ENCODE measurements around the gene ZNF823. TPM values are rescaled to one million over a fixed set of nuclear protein-coding genes. Genes with fewer than 3 reads are reported as not detected.

Gene ZNF823
- total RNA-seq, 2 donors from 2014 or later = 4.7 to 11.9 TPM

DNA sequence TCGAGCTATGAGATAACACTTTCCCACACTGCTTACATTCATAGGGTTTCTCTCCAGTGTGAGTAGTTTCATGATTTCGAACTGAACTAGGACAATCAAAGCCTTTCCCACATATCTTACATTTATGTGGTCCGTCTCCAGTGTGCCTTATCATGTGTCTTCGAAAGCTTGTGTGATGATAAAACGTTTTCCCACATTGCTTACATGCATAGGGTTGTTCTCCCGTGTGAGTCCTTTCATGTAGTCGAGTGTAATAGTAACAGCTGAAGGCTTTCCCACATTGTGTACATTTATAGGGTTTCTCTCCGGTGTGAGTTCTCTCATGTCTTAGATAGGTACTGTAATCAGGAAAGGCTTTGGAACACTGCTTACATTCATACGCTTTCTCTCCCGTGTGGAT, 16.3 kb downstream of the ZNF823 start:
- H3K27me3 ChIP-seq = no peaks in the 10 kb centered on the region
- H3K4me1 ChIP-seq = no peaks in the 10 kb centered on the region
- no peak for DNase-seq
- no peak overlapping the region for H3K27ac ChIP-seq
- peaks cover 0 to 12% (median 0%) of the 10 kb centered on the region in 3 donors for H3K9me3 ChIP-seq
- WGBS, 2 donors = 93% methylated on average over 10 of the region's 10 CpGs
- TF ChIP-seq, protein P1, sequence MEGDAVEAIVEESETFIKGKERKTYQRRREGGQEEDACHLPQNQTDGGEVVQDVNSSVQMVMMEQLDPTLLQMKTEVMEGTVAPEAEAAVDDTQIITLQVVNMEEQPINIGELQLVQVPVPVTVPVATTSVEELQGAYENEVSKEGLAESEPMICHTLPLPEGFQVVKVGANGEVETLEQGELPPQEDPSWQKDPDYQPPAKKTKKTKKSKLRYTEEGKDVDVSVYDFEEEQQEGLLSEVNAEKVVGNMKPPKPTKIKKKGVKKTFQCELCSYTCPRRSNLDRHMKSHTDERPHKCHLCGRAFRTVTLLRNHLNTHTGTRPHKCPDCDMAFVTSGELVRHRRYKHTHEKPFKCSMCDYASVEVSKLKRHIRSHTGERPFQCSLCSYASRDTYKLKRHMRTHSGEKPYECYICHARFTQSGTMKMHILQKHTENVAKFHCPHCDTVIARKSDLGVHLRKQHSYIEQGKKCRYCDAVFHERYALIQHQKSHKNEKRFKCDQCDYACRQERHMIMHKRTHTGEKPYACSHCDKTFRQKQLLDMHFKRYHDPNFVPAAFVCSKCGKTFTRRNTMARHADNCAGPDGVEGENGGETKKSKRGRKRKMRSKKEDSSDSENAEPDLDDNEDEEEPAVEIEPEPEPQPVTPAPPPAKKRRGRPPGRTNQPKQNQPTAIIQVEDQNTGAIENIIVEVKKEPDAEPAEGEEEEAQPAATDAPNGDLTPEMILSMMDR (IDR thresholded peaks at IDR 0.05) = no peak
- no peak for TF ChIP-seq POLR2A (IDR thresholded peaks at IDR 0.05)
- H3K36me3 ChIP-seq (replicated peaks in 1 of 2; ENCODE audit: insufficient read depth in 1 of 2, low read depth in 2 of 2) = peaks cover 11 to 13% of the 10 kb centered on the region in 2 donors
- intact Hi-C loops (cut with DNase I) = no loop called here
- ATAC-seq = no peak
- H3K4me3 ChIP-seq = no peak overlapping the region

DNA sequence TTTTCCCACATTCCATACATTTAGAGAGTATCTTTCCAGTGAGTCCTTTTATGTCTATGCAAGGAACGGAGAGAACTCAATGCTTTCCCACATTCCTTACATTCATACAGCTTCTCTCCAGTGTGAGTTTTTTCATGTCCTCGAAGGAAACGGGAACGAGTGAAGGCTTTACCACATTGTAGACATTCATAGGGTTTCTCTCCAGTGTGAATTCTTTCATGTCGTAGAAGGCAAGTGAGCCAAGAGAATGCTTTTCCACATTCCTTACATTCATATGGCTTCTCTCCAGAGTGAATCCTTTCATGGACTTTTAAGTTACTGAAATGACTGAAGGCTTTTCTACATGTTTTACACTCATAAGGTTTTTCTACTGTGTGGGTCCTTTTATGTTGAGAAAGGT, 17.1 kb downstream of the ZNF823 start:
- Histone ChIP-seq H3K9me3 (peaks cover 0 to 12% (median 0%) of the 10 kb centered on the region in 3 donors), H3K4me1 (no peaks in the 10 kb centered on the region), H3K36me3 (replicated peaks in 1 of 2; ENCODE audit: insufficient read depth in 1 of 2, low read depth in 2 of 2) (peaks cover 11 to 13% of the 10 kb centered on the region in 2 donors), H3K27me3 (no peaks in the 10 kb centered on the region), H3K27ac (no peak overlapping the region), H3K4me3 (no peak overlapping the region)
- intact Hi-C loops (cut with DNase I) = no loop called here
- TF ChIP-seq, protein P1 (IDR thresholded peaks at IDR 0.05) = no peak
- TF ChIP-seq POLR2A (IDR thresholded peaks at IDR 0.05) = no peak
- ATAC-seq (no peak), DNase-seq (no peak)
- WGBS, 2 donors = 89 to 98% methylated on average over 5 of the region's 5 CpGs

DNA sequence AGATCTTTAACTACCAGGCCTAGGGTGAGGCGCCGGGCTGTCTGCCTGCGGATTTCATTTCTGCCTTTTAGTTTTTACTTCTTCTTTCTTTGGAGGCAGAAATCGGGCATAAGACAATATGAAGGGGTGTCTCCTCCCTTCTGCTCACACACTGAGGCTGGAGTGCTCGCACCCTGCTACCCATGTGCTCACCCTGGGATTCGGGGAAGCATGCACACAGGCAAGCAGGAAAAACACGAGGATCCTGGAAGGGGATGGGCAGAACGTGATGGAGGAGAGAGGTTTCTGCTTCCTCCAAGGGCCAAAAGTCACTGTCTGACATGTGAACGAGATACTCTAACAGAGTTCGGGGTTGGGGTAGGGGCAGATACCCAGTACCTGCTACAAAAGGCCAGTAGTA, 28.4 kb downstream of the ZNF823 start:
- Histone ChIP-seq H3K4me1 (no peaks in the 10 kb centered on the region), H3K27me3 (no peaks in the 10 kb centered on the region), H3K36me3 (replicated peaks in 1 of 2; ENCODE audit: insufficient read depth in 1 of 2, low read depth in 2 of 2) (no peaks in the 10 kb centered on the region), H3K27ac (no peak overlapping the region), H3K4me3 (no peak overlapping the region), H3K9me3 (no peaks in the 10 kb centered on the region)
- TF ChIP-seq, protein P1 (IDR thresholded peaks at IDR 0.05) = no peak
- no peak for TF ChIP-seq POLR2A (IDR thresholded peaks at IDR 0.05)
- DNase-seq (no peak), ATAC-seq (no peak)
- intact Hi-C loops (cut with DNase I) = no loop called here
- WGBS, 2 donors = 66 to 68% methylated on average over 10 of the region's 10 CpGs

DNA sequence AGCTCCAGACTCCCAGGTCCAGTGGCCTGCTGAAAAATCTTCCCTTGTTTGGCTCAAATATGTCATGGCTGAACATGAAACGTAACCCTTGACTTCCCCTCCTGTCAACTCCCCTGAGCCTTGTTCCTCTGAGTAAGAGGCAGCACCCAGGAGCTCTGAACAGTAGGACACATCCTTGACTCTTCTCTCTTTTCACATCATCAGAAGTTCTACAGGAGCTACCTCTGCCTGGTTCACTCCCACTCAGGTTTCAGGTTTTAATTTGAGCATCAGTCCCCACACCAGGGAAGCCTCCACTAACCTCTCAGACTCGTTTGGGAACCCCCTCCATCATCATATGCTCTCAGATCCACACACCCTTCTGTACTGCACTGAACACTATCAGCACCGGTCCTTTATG, 30.3 kb downstream of the ZNF823 start:
- TF ChIP-seq POLR2A (IDR thresholded peaks at IDR 0.05) = no peak
- TF ChIP-seq, protein P1 (IDR thresholded peaks at IDR 0.05) = no peak
- Histone ChIP-seq H3K36me3 (replicated peaks in 1 of 2; ENCODE audit: insufficient read depth in 1 of 2, low read depth in 2 of 2) (no peaks in the 10 kb centered on the region), H3K27me3 (no peaks in the 10 kb centered on the region), H3K4me1 (no peaks in the 10 kb centered on the region), H3K9me3 (no peaks in the 10 kb centered on the region), H3K27ac (no peak overlapping the region), H3K4me3 (no peak overlapping the region)
- intact Hi-C loops (cut with DNase I) = no loop called here
- no peak for DNase-seq
- 69 to 71% methylated on average over 3 of the region's 3 CpGs for WGBS, 2 donors
- ATAC-seq = no peak

DNA sequence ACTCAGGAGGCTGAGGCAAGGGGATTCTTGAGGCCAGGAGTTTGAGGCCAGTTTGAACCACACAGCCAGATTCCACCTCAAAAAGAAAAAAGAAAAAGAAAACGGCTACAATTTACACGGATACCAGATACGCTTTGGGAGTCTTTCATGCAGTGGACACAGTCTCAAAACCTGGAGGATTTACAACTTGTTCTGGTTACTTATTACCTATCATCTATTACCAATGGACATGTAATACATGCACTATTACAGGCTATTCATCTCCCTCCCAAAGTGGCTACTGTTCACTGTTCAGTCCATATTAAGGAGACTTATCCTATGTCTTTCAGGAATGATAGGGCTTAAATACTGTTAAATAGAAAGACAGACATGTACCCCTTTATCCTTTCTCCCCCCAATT, 33.3 kb downstream of the ZNF823 start:
- TF ChIP-seq, protein P1 (IDR thresholded peaks at IDR 0.05) = no peak
- no peak for TF ChIP-seq POLR2A (IDR thresholded peaks at IDR 0.05)
- Histone ChIP-seq H3K4me1 (no peaks in the 10 kb centered on the region), H3K36me3 (replicated peaks in 1 of 2; ENCODE audit: insufficient read depth in 1 of 2, low read depth in 2 of 2) (no peaks in the 10 kb centered on the region), H3K9me3 (no peaks in the 10 kb centered on the region), H3K4me3 (no peak overlapping the region), H3K27ac (no peak overlapping the region), H3K27me3 (no peaks in the 10 kb centered on the region)
- ATAC-seq (no peak), DNase-seq (no peak)
- 50 to 54% methylated on average over 3 of the region's 3 CpGs for WGBS, 2 donors
- intact Hi-C loops (cut with DNase I) = no loop called here
